Dendritic cell treated with granulocyte-macrophage colony-stimulating factor and Interleukin-4, amounts not matched to agents 40 ng/mL and 50 ng/mL, for 4 days (primary cell): Measurements from ENCODE around the gene PIP5KL1.

Source experiments
- H3K27ac Mint-ChIP-seq: one replicate; pipeline ENCODE4 v1.8.0; 2022; ENCODE audit warnings: mild to moderate bottlenecking, mixed read lengths
- H3K27me3 Mint-ChIP-seq: one replicate; pipeline ENCODE4 v1.8.0; 2022; ENCODE audit warnings: mild to moderate bottlenecking, mixed read lengths
- H3K36me3 Mint-ChIP-seq: one replicate; pipeline ENCODE4 v1.8.0; 2022; ENCODE audit warnings: low read depth, mixed read lengths
- H3K4me1 Mint-ChIP-seq: one replicate; pipeline ENCODE4 v1.8.0; 2022; ENCODE audit warnings: low read depth, mixed read lengths
- H3K4me3 Mint-ChIP-seq: one replicate; pipeline ENCODE4 v1.8.0; 2022; ENCODE audit warnings: mild to moderate bottlenecking, moderate library complexity, mixed read lengths
- H3K9me3 Mint-ChIP-seq: one replicate; pipeline ENCODE4 v1.8.0; 2022; ENCODE audit warnings: mixed read lengths
- intact Hi-C: fragments of 100-400 bp; cut with micrococcal nuclease; formaldehyde crosslinking; loops from one replicate; pipeline ENCODE4 v1.15.0; 2022

PIP5KL1 gene

DNA sequence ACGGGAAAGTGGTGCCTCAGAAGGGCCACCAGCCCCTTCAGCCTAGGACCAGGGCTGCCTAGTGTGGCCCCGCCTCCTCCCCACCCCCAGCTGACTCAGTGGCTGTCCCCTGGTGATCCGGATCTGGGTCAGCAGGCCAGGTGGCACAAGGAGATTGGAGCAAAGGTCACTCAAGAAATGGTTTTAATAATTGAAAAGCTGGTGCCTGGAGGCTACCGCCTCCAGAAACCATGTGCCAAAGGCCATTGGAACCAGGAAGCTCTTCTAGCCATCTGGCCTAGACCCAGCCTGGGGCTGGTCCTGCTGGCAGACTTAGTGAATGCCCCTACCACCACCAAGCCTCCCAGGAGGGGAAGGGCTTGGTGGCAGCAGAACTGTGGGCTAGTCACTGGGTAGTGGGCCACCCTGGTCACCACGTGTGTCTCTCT, 15.2 kb downstream of the PIP5KL1 start:
- intact Hi-C loops: loop anchor here (5.0 to 10.0 kb wide), 3 partner anchors 33 to 341 kb away; partner anchors contain the start of gene CDK9
- Mint-ChIP-seq H3K4me1 (peaks cover 72% of the 10 kb centered on the region), H3K27ac (no peak overlapping the region), H3K36me3 (peaks cover 48% of the 10 kb centered on the region), H3K27me3 (peaks cover 2% of the 10 kb centered on the region), H3K9me3 (no peaks in the 10 kb centered on the region), H3K4me3 (peak overlapping the region; percentile 86)

- Mint-ChIP-seq H3K9me3 (no peaks in the 10 kb centered on the region), H3K27me3 (peaks cover 2% of the 10 kb centered on the region), H3K4me3 (no peak overlapping the region), H3K4me1 (peaks cover 60% of the 10 kb centered on the region), H3K36me3 (peaks cover 60% of the 10 kb centered on the region), H3K27ac (no peak overlapping the region)
- intact Hi-C loops: loop anchor here (10.0 kb wide), 1 partner anchor 339 kb away; no protein-coding TSS in a partner anchor
Observed at GRCh38 chr9:127913682-127914081, 16.9 kb downstream of the PIP5KL1 start.

DNA sequence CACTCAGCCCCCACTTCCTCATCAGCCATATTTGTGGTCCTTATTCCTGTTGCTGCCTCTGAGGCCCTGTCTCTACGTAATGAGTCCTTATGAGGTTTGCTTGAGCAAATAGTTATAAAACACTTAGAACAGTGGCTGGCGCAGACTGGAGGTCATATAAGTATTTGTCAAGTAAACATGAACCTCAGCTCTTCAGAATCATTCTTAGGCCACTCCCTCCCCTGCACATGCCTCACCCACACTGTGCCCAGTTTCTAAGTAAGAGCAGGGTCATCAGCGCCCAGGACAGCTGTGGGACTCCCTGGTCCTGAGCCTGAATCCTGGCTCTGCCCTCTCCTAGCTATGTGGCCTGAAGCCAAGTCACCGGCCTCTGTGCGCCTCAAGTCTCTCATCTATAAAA, 17.7 kb downstream of the PIP5KL1 start:
- Mint-ChIP-seq H3K36me3 (peaks cover 68% of the 10 kb centered on the region), H3K27me3 (peaks cover 2% of the 10 kb centered on the region), H3K9me3 (no peaks in the 10 kb centered on the region), H3K4me3 (no peak overlapping the region), H3K27ac (peak overlapping the region; percentile 25), H3K4me1 (peaks cover 52% of the 10 kb centered on the region)
- intact Hi-C loops: loop anchor here (10.0 kb wide), 1 partner anchor 338 kb away; no protein-coding TSS in a partner anchor

DNA sequence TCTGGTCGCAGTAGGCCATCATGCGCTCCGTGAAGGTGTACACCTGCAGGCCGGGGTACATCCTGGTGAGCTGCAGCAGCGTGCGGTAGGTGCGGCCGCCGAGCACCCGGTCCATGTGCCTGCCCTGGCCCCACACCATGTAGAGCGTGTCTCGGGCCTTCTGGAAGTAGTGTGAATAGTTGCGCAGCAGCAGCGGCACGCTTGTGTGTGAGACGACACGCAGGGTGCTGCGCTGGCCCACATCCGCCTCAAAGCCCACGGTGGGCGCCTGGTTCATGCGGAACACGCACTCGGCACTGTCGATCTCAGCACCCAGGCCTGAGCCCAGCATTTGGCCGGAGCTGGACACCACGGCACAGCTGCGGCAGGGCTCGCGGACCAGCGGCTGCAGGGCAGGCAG, 18.3 kb downstream of the PIP5KL1 start:
- H3K27ac Mint-ChIP-seq: no peak overlapping the region

GRCh38 chr9:127910613-127911205, 19.9 kb downstream of the PIP5KL1 start:
- Mint-ChIP-seq H3K4me3 (no peak overlapping the region), H3K9me3 (no peaks in the 10 kb centered on the region), H3K27me3 (no peaks in the 10 kb centered on the region), H3K27ac (no peak overlapping the region), H3K36me3 (peaks cover 64% of the 10 kb centered on the region), H3K4me1 (peaks cover 53% of the 10 kb centered on the region)
- intact Hi-C loops: loop anchor here (10.0 kb wide), 1 partner anchor 336 kb away; no protein-coding TSS in a partner anchor

More for the DNA sequence above, 18.3 kb downstream of the PIP5KL1 start:
- H3K36me3 Mint-ChIP-seq: peaks cover 68% of the 10 kb centered on the region
- intact Hi-C loops: loop anchor here (10.0 kb wide), 1 partner anchor 337 kb away; no protein-coding TSS in a partner anchor
- no peak overlapping the region for H3K4me3 Mint-ChIP-seq
- H3K9me3 Mint-ChIP-seq: no peaks in the 10 kb centered on the region
- H3K4me1 Mint-ChIP-seq: peaks cover 49% of the 10 kb centered on the region
- H3K27me3 Mint-ChIP-seq: peaks cover 2% of the 10 kb centered on the region

- no peaks in the 10 kb centered on the region for H3K27me3 Mint-ChIP-seq
- intact Hi-C loops: loop anchor here (10.0 kb wide), 1 partner anchor 335 kb away; no protein-coding TSS in a partner anchor
- H3K9me3 Mint-ChIP-seq: no peaks in the 10 kb centered on the region
- H3K4me3 Mint-ChIP-seq: no peak overlapping the region
- H3K36me3 Mint-ChIP-seq: peaks cover 64% of the 10 kb centered on the region
- H3K27ac Mint-ChIP-seq: no peak overlapping the region
- peaks cover 53% of the 10 kb centered on the region for H3K4me1 Mint-ChIP-seq
Observed at GRCh38 chr9:127909839-127910273, 20.7 kb downstream of the PIP5KL1 start.

GRCh38 chr9:127908660-127908926, 22.0 kb downstream of the PIP5KL1 start:
- H3K36me3 Mint-ChIP-seq: peaks cover 52% of the 10 kb centered on the region
- H3K27me3 Mint-ChIP-seq: no peaks in the 10 kb centered on the region
- intact Hi-C loops: no loop called here
- peaks cover 61% of the 10 kb centered on the region for H3K4me1 Mint-ChIP-seq
- no peak overlapping the region for H3K4me3 Mint-ChIP-seq
- no peak overlapping the region for H3K27ac Mint-ChIP-seq
- H3K9me3 Mint-ChIP-seq: no peaks in the 10 kb centered on the region

- Mint-ChIP-seq H3K27me3 (no peaks in the 10 kb centered on the region), H3K27ac (peak overlapping the region; percentile 95), H3K9me3 (no peaks in the 10 kb centered on the region), H3K4me1 (peaks cover 64% of the 10 kb centered on the region), H3K4me3 (no peak overlapping the region), H3K36me3 (peaks cover 47% of the 10 kb centered on the region)
- intact Hi-C loops: no loop called here
Observed at GRCh38 chr9:127907867-127908659, 22.5 kb downstream of the PIP5KL1 start.

GRCh38 chr9:127905788-127906191, 24.8 kb downstream of the PIP5KL1 start:
- Mint-ChIP-seq H3K4me1 (peaks cover 60% of the 10 kb centered on the region), H3K9me3 (no peaks in the 10 kb centered on the region), H3K4me3 (peak overlapping the region; percentile 26), H3K27me3 (no peaks in the 10 kb centered on the region), H3K36me3 (peaks cover 25% of the 10 kb centered on the region), H3K27ac (peak overlapping the region; percentile 95)
- intact Hi-C loops: no loop called here

GRCh38 chr9:127905004-127905728, 25.4 kb downstream of the PIP5KL1 start:
- Mint-ChIP-seq H3K9me3 (no peaks in the 10 kb centered on the region), H3K4me3 (peak overlapping the region; percentile 46), H3K36me3 (peaks cover 19% of the 10 kb centered on the region), H3K4me1 (peaks cover 53% of the 10 kb centered on the region), H3K27me3 (no peaks in the 10 kb centered on the region), H3K27ac (peak overlapping the region; percentile 95)
- intact Hi-C loops: no loop called here

- peaks cover 55% of the 10 kb centered on the region for H3K4me1 Mint-ChIP-seq
- H3K4me3 Mint-ChIP-seq: peak overlapping the region; percentile 46
- intact Hi-C loops: no loop called here
Observed at GRCh38 chr9:127904561-127905003, 26.0 kb downstream of the PIP5KL1 start.

GRCh38 chr9:127903557-127904475, 26.8 kb downstream of the PIP5KL1 start:
- peak overlapping the region; percentile 95 for H3K27ac Mint-ChIP-seq
- intact Hi-C loops: no loop called here
- peaks cover 56% of the 10 kb centered on the region for H3K4me1 Mint-ChIP-seq
- peak overlapping the region; percentile 46 for H3K4me3 Mint-ChIP-seq
- H3K27me3 Mint-ChIP-seq: no peaks in the 10 kb centered on the region
- H3K9me3 Mint-ChIP-seq: no peaks in the 10 kb centered on the region
- H3K36me3 Mint-ChIP-seq: peaks cover 10% of the 10 kb centered on the region

More at GRCh38 chr9:127904561-127905003, 26.0 kb downstream of the PIP5KL1 start:
- Mint-ChIP-seq H3K27ac (peak overlapping the region; percentile 95), H3K27me3 (no peaks in the 10 kb centered on the region), H3K36me3 (peaks cover 14% of the 10 kb centered on the region), H3K9me3 (no peaks in the 10 kb centered on the region)
